IMR-90 (cell line): ENCODE results near the gene JMJD7. TPM values are rescaled to one million over a fixed set of nuclear protein-coding genes. Genes with fewer than 3 reads are reported as not detected.

Experiments
- ATAC-seq: fragments of 200-7000 bp; cut with Tn5 transposase; 2 replicates; pipeline ENCODE4 v1.9.1; 2020; ENCODE audit warnings: low read depth, mild to moderate bottlenecking, moderate library complexity
- BruUV-seq: library from RNA; stranded (reverse); fragments of 400-500 nt; replicated peaks from 2 replicates; lab custom pipeline; 2021; lab: Mats Ljungman, UMichigan
- CTCF ChIA-PET: fragments of 300-600 bp; formaldehyde crosslinking; extraction: SDS; loops from one replicate; lab custom pipeline; 2021; ENCODE audit warnings: antibody characterized with exemption; lab: Yijun Ruan, JAX
- POLR2A ChIA-PET: fragments of 300-600 bp; sonication (Branson Sonifier 250); formaldehyde crosslinking; loops from one replicate; lab custom pipeline; 2022; ENCODE audit warnings: antibody characterized with exemption; ENCODE audit not compliant: unreplicated experiment; lab: Charles Lee
- DNase-seq: peaks from one replicate; pipeline ENCODE4 v3.0.0; 2013
- H2AFZ ChIP-seq: replicated peaks from 2 replicates; pipeline ENCODE3; 2013; ENCODE audit warnings: low read length, mild to moderate bottlenecking; ENCODE audit not compliant: poor library complexity
- H2AK5ac ChIP-seq: 2 replicates; pipeline ENCODE4 v1.6.1; 2013; ENCODE audit warnings: low read depth, low read length, inconsistent platforms
- H2AK9ac ChIP-seq: replicated peaks from 2 replicates; pipeline ENCODE3; 2013; ENCODE audit warnings: mild to moderate bottlenecking, low read depth, low read length, moderate library complexity; ENCODE audit not compliant: poor library complexity
- H2BK120ac ChIP-seq: 2 replicates; pipeline ENCODE4 v1.6.1; 2013; ENCODE audit warnings: low read depth, low read length, inconsistent platforms
- H2BK15ac ChIP-seq: 3 replicates; pipeline ENCODE4 v1.6.1; 2013; ENCODE audit warnings: low read depth, low read length, inconsistent platforms
- H2BK20ac ChIP-seq: 2 replicates; pipeline ENCODE4 v1.6.1; 2013; ENCODE audit warnings: low read depth, mild to moderate bottlenecking, inconsistent platforms, low read length, moderate library complexity
- H2BK5ac ChIP-seq: 2 replicates; pipeline ENCODE4 v1.6.1; 2013; ENCODE audit warnings: mild to moderate bottlenecking, low read depth, low read length, inconsistent platforms; ENCODE audit not compliant: poor library complexity, severe bottlenecking
- H3K14ac ChIP-seq: replicated peaks from 2 replicates; pipeline ENCODE4 v1.6.1; 2013; ENCODE audit warnings: low read depth, low read length, inconsistent platforms
- H3K18ac ChIP-seq: 2 replicates; pipeline ENCODE4 v1.6.1; 2013; ENCODE audit warnings: low read depth, low read length, control low read depth
- H3K23ac ChIP-seq: 2 replicates; pipeline ENCODE4 v1.6.1; 2013; ENCODE audit warnings: low read depth, low read length, inconsistent platforms
- H3K27ac ChIP-seq: 2 replicates; pipeline ENCODE4 v1.5.1; 2013; ENCODE audit warnings: mild to moderate bottlenecking, control low read depth, low read length; ENCODE audit not compliant: insufficient read depth
- H3K27me3 ChIP-seq: 2 replicates; pipeline ENCODE4 v1.6.1; 2013; ENCODE audit warnings: low read length; ENCODE audit not compliant: control insufficient read depth, insufficient read depth
- H3K36me3 ChIP-seq: 2 replicates; pipeline ENCODE4 v1.6.1; 2013; ENCODE audit warnings: low read length, mixed read lengths; ENCODE audit not compliant: control insufficient read depth, insufficient read depth
- H3K4ac ChIP-seq: 2 replicates; pipeline ENCODE4 v1.6.1; 2013; ENCODE audit warnings: low read depth, low read length, inconsistent platforms
- H3K4me1 ChIP-seq: 2 replicates; pipeline ENCODE4 v1.6.1; 2013; ENCODE audit warnings: low read length, mixed read lengths; ENCODE audit not compliant: control insufficient read depth, insufficient read depth
- H3K4me2 ChIP-seq: 2 replicates; pipeline ENCODE4 v1.6.1; 2013; ENCODE audit warnings: low read depth, mild to moderate bottlenecking, control low read depth, low read length, moderate library complexity
- H3K4me3 ChIP-seq: 2 replicates; pipeline ENCODE4 v1.5.1; 2013; ENCODE audit warnings: low read depth, mild to moderate bottlenecking, control low read depth, low read length, moderate library complexity; ENCODE audit not compliant: insufficient read depth
- H3K56ac ChIP-seq: 2 replicates; pipeline ENCODE4 v1.6.1; 2013; ENCODE audit warnings: low read length, inconsistent platforms; ENCODE audit not compliant: insufficient read depth; ENCODE audit errors: extremely low read depth
- H3K79me1 ChIP-seq, 2 experiments: 2 replicates each; pipeline ENCODE4 v1.6.1; 2013; ENCODE audit warnings: low read length in 2 of 2, inconsistent platforms in 1 of 2, low read depth in 1 of 2
- H3K9ac ChIP-seq: 2 replicates; pipeline ENCODE4 v1.6.1; 2013; ENCODE audit warnings: low read depth, low read length, control low read depth
- H3K9me1 ChIP-seq: 2 replicates; pipeline ENCODE4 v1.6.1; 2013; ENCODE audit warnings: low read length, inconsistent platforms; ENCODE audit not compliant: insufficient read depth
- H3K9me3 ChIP-seq: 2 replicates; pipeline ENCODE4 v1.6.1; 2013; ENCODE audit warnings: low read length; ENCODE audit not compliant: control insufficient read depth, insufficient read depth
- H4K20me1 ChIP-seq: 2 replicates; pipeline ENCODE4 v1.6.1; 2013; ENCODE audit warnings: low read length, inconsistent platforms; ENCODE audit not compliant: insufficient read depth
- H4K5ac ChIP-seq: 2 replicates; pipeline ENCODE4 v1.6.1; 2013; ENCODE audit warnings: mild to moderate bottlenecking, low read depth, low read length, control low read depth
- H4K8ac ChIP-seq, 2 experiments: 2 replicates each; pipeline ENCODE4 v1.6.1; 2013; ENCODE audit warnings: low read depth in 2 of 2, low read length in 2 of 2, control low read depth in 1 of 2, inconsistent platforms in 1 of 2
- H4K91ac ChIP-seq: 2 replicates; pipeline ENCODE4 v1.6.1; 2013; ENCODE audit warnings: low read depth, low read length, inconsistent platforms; ENCODE audit not compliant: insufficient read depth
- CHD1 ChIP-seq: IDR thresholded peaks from 2 replicates; pipeline ENCODE4 v1.6.1; 2012; ENCODE audit warnings: low read depth, low read length, improper control_type of control experiment
- FOS ChIP-seq: fragments of 150-350 bp; IDR thresholded peaks from 2 replicates; pipeline ENCODE4 v1.6.1; 2016; ENCODE audit warnings: low read depth, low read length
- MAZ ChIP-seq: IDR thresholded peaks from 2 replicates; pipeline ENCODE4 v1.6.1; 2012; ENCODE audit warnings: low read depth, mild to moderate bottlenecking, low read length, improper control_type of control experiment, moderate library complexity, borderline replicate concordance
- MXI1 ChIP-seq: IDR thresholded peaks from 2 replicates; pipeline ENCODE4 v1.6.1; 2012; ENCODE audit warnings: low read depth, mild to moderate bottlenecking, low read length, moderate library complexity, borderline replicate concordance
- NFE2L2 ChIP-seq: fragments of 150-350 bp; IDR thresholded peaks from 2 replicates; pipeline ENCODE4 v1.6.1; 2016; ENCODE audit warnings: low read depth, mild to moderate bottlenecking, low read length
- RAD21 ChIP-seq: IDR thresholded peaks from 2 replicates; pipeline ENCODE4 v1.6.1; 2012; ENCODE audit warnings: low read length, improper control_type of control experiment
- RFX5 ChIP-seq: IDR thresholded peaks from 2 replicates; pipeline ENCODE4 v1.8.0; 2012; ENCODE audit warnings: low read depth, mild to moderate bottlenecking, low read length, moderate library complexity
- SMC3 ChIP-seq: fragments of 150-350 bp; IDR thresholded peaks from 2 replicates; pipeline ENCODE4 v1.6.1; 2016; ENCODE audit warnings: low read depth, mild to moderate bottlenecking, antibody characterized with exemption, low read length, moderate library complexity
- WGBS, 2 experiments: methylation state at CpG; one replicate each; pipeline versions ENCODE4 v1.1.5 to v1.1.7; 2013; ENCODE audit warnings: missing lambda C conversion rate in 2 of 2; ENCODE audit not compliant: insufficient read length in 1 of 2; ENCODE audit errors: extremely low coverage in 2 of 2; 5-methylcytosine and 5-hydroxymethylcytosine counted together
- dilution Hi-C: fragments of 300-500 bp; cut with HindIII; formaldehyde crosslinking; loops from one replicate; pipeline ENCODE4 v1.14.3; 2018; ENCODE audit warnings: low sequenced_read_pairs; ENCODE audit not compliant: unreplicated experiment
- in situ Hi-C: fragments of 300-500 bp; cut with MboI; formaldehyde crosslinking; loops from 3 replicates; pipeline ENCODE4 v1.14.3; 2019; ENCODE audit warnings: low sequenced_read_pairs, inconsistent platforms, mixed read lengths
- intact Hi-C: fragments of 100-400 bp; cut with micrococcal nuclease; formaldehyde crosslinking; loops from 2 replicates; pipeline ENCODE4 v1.10.0; 2022
- polyA plus RNA-seq, 3 experiments: library from polyadenylated mRNA; depleted of rRNA; stranded (reverse); fragments of >200 nt; gene quantifications; 2 replicates each; pipeline ENCODE4 v1.2.3, GENCODE V29; 2012; ENCODE audit warnings: low replicate concordance in 1 of 3
- total RNA-seq: library from RNA; depleted of rRNA; stranded (reverse); fragments of >200 nt; gene quantifications from 2 replicates; pipeline ENCODE4 v1.2.3, GENCODE V29; 2012
- TF ChIP-seq, protein P1 (sequence below): fragments of 150-350 bp; IDR thresholded peaks from 2 replicates; pipeline ENCODE4 v1.6.1; 2017; ENCODE audit warnings: mild to moderate bottlenecking, antibody characterized with exemption, low read length, low read depth
- TF ChIP-seq, protein P2 (sequence below): fragments of 150-350 bp; IDR thresholded peaks from 2 replicates; pipeline ENCODE4 v1.6.1; 2016; ENCODE audit warnings: low read depth, mild to moderate bottlenecking, low read length, moderate library complexity, borderline replicate concordance
- TF ChIP-seq, protein P3 (sequence below): conservative IDR thresholded peaks from 2 replicates; pipeline ENCODE4 v1.5.1; 2012; ENCODE audit warnings: mild to moderate bottlenecking, low read depth, low read length, improper control_type of control experiment

Gene JMJD7
- total and polyA plus RNA-seq, 2 of the 4 experiments (the other 2 are of a cell fraction), result 5.0 to 6.3 TPM

DNA sequence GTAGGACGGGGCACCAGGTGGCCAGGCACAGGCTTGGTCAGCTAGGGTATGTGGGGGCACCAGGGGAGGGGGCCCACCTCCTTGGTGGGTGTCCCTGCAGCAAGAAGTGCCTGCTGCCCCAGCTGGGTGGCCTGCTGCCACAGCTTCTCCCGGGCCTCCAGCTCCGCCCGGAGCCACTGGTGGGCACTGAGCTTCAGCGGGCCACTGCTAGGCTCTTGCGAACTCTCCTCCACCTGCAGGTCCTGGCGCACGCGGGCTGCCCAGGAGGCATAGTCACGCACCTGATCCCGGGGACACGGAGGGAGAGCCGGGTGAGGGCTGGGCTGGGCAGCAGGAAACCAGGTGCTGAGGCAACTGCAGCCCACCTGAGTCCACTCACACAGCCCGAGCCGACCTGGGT lies 40.4 kb downstream of the JMJD7 start:
- peaks cover 2% of the 10 kb centered on the region; the same call in 1 of the 2 replicates for H3K4me1 ChIP-seq
- H2BK5ac ChIP-seq, result no peak overlapping the region
- H2BK120ac ChIP-seq, result no peak overlapping the region
- H4K91ac ChIP-seq, result no peak overlapping the region
- no peaks in the 10 kb centered on the region for H3K79me1 ChIP-seq
- peaks cover 3% of the 10 kb centered on the region; the same call in 1 of the 2 replicates for H4K20me1 ChIP-seq
- DNase-seq (no peak), ATAC-seq (no peak)
- no peak overlapping the region for H2AFZ ChIP-seq
- in situ Hi-C loops (no loop called here), intact Hi-C loops (no loop called here), dilution Hi-C loops (no loop called here)
- H3K18ac ChIP-seq, result no peak overlapping the region
- WGBS, 2 experiments, result 98% methylated on average over 7 of the region's 15 CpGs; no CpG with 5 or more reads in 1 of the 2 experiments
- H4K5ac ChIP-seq, result no peak overlapping the region
- no peaks in the 10 kb centered on the region for H3K36me3 ChIP-seq
- H2AK5ac ChIP-seq, result no peak overlapping the region
- no peak overlapping the region for H3K14ac ChIP-seq
- H3K4ac ChIP-seq, result no peak overlapping the region
- H3K23ac ChIP-seq, result no peak overlapping the region
- no peak overlapping the region for H2BK20ac ChIP-seq
- TF ChIP-seq, protein P1, sequence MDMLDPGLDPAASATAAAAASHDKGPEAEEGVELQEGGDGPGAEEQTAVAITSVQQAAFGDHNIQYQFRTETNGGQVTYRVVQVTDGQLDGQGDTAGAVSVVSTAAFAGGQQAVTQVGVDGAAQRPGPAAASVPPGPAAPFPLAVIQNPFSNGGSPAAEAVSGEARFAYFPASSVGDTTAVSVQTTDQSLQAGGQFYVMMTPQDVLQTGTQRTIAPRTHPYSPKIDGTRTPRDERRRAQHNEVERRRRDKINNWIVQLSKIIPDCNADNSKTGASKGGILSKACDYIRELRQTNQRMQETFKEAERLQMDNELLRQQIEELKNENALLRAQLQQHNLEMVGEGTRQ, result no peak
- TF ChIP-seq, protein P2, sequence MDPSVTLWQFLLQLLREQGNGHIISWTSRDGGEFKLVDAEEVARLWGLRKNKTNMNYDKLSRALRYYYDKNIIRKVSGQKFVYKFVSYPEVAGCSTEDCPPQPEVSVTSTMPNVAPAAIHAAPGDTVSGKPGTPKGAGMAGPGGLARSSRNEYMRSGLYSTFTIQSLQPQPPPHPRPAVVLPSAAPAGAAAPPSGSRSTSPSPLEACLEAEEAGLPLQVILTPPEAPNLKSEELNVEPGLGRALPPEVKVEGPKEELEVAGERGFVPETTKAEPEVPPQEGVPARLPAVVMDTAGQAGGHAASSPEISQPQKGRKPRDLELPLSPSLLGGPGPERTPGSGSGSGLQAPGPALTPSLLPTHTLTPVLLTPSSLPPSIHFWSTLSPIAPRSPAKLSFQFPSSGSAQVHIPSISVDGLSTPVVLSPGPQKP, result no peak
- TF ChIP-seq FOS (no peak), MXI1 (no peak), RFX5 (no peak), MAZ (no peak), CHD1 (no peak), SMC3 (no peak), RAD21 (no peak), NFE2L2 (no peak)
- TF ChIP-seq, protein P3, sequence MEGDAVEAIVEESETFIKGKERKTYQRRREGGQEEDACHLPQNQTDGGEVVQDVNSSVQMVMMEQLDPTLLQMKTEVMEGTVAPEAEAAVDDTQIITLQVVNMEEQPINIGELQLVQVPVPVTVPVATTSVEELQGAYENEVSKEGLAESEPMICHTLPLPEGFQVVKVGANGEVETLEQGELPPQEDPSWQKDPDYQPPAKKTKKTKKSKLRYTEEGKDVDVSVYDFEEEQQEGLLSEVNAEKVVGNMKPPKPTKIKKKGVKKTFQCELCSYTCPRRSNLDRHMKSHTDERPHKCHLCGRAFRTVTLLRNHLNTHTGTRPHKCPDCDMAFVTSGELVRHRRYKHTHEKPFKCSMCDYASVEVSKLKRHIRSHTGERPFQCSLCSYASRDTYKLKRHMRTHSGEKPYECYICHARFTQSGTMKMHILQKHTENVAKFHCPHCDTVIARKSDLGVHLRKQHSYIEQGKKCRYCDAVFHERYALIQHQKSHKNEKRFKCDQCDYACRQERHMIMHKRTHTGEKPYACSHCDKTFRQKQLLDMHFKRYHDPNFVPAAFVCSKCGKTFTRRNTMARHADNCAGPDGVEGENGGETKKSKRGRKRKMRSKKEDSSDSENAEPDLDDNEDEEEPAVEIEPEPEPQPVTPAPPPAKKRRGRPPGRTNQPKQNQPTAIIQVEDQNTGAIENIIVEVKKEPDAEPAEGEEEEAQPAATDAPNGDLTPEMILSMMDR, result no peak
- no peak overlapping the region for H3K4me2 ChIP-seq
- no peak overlapping the region for H3K56ac ChIP-seq
- no peak overlapping the region for H3K9ac ChIP-seq
- H3K27ac ChIP-seq, result no peak overlapping the region
- no TSS peak for BruUV-seq
- H4K8ac ChIP-seq, result no peak overlapping the region
- no peak overlapping the region for H2AK9ac ChIP-seq
- POLR2A ChIA-PET, result no interaction called here
- H3K4me3 ChIP-seq, result no peak overlapping the region
- peaks cover 15% of the 10 kb centered on the region; the same call in 1 of the 2 replicates for H3K27me3 ChIP-seq
- H3K9me1 ChIP-seq, result 0 out of 2 replicates have a peak, but pooled peaks cover 2% of the 10 kb centered on the region
- no peaks in the 10 kb centered on the region for H3K9me3 ChIP-seq
- CTCF ChIA-PET, result no interaction called here
- no peak overlapping the region for H2BK15ac ChIP-seq
